ENCODE measurements around the gene TSPYL1. TPM values are rescaled to one million over a fixed set of nuclear protein-coding genes. Genes with fewer than 3 reads are reported as not detected.

The TSPYL1 gene
- total RNA-seq, 1 donor from 2014 or later: 41.1 TPM

DNA sequence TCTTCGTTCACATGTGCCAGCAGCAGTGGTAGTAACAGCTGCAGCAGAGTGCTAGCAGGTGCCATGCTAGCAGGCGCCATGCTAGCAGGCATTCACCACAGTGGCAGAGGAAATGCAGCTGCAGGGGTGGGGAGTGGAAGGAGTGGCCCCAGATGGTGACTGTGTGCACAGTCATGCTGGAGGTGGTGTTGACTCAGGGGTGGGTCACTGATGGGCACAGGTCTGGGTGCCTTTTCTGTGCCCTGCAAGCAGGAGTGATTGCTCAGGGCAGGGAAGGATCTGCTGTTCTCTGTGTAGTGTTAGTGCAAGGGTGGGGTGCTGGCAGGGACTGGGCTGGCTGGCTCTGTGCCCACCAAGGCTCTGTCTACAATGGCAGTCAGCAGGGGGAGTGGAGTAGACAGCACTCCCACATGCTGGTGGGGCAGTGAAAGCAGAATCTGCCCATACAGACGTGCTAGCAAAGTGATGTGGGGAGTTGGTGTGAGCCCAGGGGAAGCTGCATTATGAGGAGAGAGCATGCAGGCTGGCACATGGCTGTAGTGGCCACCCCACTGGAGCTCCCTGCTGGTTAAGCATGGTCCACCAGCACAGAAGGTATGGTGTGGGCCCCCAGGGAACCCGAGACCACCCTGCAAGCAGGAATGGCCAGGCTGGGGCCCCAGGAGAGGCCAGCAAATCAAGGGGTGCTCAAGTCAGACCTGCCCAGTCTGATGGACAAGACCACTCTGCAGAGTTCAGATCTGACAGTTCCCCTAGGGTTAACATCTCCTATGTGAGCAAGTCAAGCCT lies 14.5 kb downstream of the TSPYL1 start:
- intact Hi-C loops (cut with micrococcal nuclease): no loop called here

DNA sequence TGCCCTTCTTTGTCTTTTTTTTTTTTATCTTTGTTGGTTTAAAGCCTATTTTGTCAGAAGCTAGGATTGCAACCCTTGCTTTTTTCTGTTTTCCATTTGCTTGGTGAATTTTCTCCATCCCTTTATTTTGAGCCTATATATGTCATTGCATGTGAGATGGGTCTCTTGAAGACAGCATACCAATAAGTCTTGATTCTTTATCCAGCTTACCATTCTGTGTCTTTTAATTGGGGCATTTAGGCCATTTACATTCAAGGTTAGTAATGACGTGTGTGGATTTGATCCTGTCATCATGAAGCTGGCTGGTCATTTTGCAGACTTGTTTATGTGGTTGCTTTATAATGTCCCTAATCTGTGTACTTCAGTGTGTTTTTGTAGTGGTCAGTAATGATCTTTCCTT lies 16.4 kb downstream of the TSPYL1 start:
- intact Hi-C loops (cut with micrococcal nuclease): no loop called here

DNA sequence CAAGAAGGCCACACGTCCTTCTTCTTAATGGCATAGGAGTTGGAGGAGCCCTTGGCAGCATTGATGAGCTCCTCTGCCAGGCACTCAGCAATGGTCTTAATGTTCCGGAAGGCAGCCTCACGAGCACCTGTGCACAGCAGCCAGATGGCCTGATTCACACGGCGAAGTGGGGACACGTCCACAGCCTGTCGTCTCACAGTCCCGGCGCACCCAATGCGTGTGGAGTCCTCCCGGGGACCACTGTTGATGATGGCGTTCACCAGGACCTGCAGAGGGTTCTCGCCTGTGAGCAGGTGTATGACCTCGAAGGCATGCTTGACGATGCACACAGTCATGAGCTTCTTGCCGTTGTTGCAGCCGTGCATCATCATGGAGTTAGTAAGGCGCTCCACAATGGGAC lies 21.2 kb downstream of the TSPYL1 start:
- intact Hi-C loops (cut with micrococcal nuclease): loop anchor here (10.0 kb wide), 2 partner anchors 1346 to 1416 kb away; partner anchors contain the start of genes GOPC and NUS1

DNA sequence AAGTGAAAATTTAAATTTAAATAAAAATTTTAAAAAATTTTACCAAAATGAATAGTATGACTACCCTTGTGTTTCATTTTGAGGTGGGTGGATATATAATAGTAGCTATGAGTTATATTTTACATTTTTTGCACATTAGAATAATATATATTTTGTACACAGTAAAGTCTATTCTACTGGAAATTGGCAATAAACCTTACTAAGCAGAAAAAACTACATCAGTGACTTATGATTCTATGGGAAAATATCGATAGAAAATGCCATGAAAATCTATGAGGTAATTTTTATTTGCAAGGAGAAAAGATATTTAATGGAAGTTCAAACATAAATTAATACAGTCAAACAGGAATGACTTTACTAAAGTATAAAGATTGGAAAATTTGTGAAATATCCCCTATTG lies 23.0 kb downstream of the TSPYL1 start:
- intact Hi-C loops (cut with micrococcal nuclease): loop anchor here (10.0 kb wide), 2 partner anchors 1348 to 1418 kb away; partner anchors contain the start of genes GOPC and NUS1

DNA sequence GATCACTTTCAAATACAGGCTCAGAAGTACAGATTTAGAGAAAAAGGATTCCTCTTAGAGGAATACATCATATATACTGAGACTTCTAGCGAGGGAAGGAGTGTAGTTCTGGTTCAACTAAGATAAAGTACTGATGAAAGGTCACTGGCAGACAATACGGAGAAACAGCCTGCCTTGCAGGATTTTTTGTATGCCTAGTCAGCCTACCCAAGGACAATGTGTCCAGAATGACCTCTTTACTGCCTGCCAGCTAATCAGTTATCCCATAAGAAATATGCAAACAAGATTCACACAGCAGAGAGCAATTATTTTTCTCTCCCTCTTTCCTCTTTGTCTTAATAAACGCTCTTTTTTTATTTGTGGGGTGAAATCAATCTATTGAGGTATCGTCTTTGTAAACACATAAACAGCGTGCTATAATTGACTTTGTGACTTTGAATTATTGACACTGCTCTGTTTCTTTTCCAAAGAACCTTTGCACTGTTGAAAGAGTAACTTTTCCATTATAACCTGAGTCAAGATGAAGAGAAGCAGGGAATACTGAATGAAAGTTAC lies 24.4 kb downstream of the TSPYL1 start:
- intact Hi-C loops (cut with micrococcal nuclease): loop anchor here (2.0 to 10.0 kb wide), 4 partner anchors 13 to 1419 kb away; partner anchors contain the start of genes GOPC, NT5DC1 and NUS1

DNA sequence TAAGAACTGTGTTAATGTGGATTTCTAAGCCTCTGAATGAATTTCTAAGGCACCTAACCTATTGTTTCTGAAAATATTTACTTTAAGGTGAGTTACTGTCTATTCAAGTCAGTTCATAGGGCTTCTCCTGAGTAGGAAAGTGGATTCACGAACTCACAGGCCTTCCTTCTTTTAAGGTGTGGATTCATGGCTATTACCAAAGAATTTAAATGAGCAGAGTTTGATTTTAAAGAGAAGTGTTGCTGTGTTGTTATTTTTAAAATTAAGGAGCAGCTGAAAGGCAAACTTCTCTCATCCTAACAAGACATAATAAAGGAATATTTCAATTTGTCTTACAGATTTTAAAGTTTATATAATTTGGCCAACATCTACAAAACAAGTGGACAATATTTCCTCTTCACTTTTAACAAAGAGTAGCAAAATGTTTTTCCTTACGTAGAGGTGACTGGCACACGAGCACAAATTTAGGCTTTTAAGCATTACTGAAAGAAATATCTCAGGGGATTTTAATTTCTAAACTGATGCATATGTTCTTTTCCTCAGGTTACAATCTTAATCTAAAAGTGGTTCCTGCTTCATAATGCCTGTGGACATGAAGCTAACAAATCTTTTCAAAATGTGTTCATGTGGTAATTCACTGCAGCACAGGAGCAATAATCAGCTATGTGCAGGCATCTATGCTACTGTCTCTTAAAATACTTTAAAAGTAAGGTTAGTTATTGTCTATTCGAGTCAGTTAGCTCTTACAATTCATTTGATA lies 25.3 kb downstream of the TSPYL1 start:
- intact Hi-C loops (cut with micrococcal nuclease): loop anchor here (1.0 to 10.0 kb wide), 7 partner anchors 14 to 1420 kb away; partner anchors contain the start of genes GOPC, NT5DC1, NUS1 and RWDD1

DNA sequence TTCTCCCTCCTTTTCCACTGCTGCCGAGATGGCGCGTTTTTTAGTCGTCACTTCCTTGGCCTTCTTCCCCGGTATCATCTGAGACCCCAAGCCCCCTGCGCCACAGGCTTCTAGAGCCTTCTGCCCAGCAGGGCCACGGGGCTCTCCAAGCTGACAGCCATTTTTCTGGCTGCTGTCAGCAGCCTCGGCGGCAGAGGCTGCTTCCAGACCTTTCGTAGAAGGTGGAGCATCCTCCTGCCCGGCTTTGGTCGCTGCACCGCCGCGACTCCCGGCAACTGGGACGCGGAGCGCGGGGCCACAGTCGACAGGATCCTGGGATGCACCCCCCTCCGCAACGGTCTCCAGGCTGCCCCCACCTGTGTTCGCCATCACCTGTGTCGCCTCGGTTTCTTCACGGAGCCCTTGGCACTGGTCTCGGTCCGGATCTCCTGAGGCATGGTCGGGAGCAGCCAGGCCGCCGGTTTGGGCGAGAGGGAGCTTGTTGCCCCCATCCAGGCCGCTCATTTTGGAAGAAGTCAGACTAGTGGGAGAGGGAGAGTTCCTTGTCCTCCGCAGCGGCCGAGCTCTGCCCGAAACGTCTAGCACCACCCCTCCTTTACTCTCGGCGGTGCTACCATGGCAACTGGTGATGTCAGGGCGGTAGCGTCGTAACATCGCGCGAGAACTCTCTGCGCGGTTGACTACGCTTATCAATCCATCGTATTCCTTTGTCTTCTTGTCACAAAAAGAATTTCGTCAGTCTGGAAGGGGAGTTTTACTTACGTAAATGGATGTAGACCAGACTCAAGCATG lies 26.0 kb downstream of the TSPYL1 start, which contains the start of gene TSPYL4:
TSS of gene TSPYL4 (minus strand) at position 571 of the 792 bp plus-strand sequence. CDS start at position 504, 67 bp downstream.
- intact Hi-C loops (cut with micrococcal nuclease): loop anchor here (1.0 to 10.0 kb wide), 7 partner anchors 15 to 1421 kb away; partner anchors contain the start of genes GOPC, NT5DC1, NUS1 and RWDD1

DNA sequence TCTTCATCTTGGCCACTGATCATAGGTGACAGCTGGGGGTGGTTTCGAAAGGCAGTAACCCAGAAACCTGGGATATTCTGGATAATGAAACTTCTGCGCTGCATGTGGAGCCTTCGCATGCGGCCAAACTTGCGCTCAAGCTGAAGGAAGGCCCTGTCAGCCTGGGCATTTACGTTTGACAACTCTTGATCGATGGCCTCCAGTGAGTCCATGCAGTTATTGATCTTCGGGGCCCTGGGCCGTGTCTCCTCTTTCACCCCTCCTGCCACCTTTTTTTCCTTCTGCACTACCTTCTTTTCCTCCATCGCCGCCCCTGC lies 26.6 kb downstream of the TSPYL1 start:
- intact Hi-C loops (cut with micrococcal nuclease): loop anchor here (5.0 to 10.0 kb wide), 3 partner anchors 414 to 1422 kb away; partner anchors contain the start of genes GOPC, NUS1 and ZUP1

DNA sequence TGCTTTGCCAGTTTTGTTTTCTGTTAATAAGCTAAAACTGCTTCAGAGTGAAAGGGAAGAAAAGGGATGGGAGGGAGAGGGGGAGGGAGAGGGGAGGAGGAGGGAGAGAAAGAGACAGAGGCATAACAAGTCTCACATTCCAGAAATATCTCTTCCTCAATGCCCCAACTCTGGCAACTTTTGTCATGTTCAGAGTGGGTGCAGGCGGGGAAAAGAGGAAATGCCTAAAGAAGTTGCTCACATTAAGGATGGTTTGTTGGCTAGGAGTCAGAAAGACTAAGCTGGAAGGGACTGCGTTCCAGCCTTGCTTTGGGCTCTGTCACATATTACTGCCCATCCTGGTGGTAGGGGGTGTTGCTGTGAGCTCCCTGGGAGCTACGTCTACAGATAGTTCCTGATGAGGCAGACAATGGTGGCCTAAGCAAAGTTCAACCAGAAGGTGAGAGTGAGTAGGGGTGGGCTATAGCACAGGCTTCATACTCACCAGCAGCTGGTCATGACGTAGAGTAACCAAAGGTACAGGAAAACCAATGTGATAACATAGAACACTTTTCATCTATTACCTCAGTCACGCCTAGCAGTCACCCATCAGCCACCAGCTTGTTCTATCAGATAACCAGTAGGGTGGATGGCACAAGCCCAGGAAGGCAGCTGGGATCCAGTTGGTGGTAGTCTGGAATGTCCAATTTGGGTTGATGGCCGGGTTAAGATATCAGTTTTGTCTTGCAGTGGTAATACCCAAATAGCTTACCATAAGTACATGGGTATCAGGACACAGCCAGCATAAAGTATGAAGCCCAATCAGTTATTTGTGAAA lies 28.0 kb downstream of the TSPYL1 start:
- intact Hi-C loops (cut with micrococcal nuclease): loop anchor here (5.0 to 10.0 kb wide), 3 partner anchors 416 to 1423 kb away; partner anchors contain the start of genes GOPC, NUS1 and ZUP1

DNA sequence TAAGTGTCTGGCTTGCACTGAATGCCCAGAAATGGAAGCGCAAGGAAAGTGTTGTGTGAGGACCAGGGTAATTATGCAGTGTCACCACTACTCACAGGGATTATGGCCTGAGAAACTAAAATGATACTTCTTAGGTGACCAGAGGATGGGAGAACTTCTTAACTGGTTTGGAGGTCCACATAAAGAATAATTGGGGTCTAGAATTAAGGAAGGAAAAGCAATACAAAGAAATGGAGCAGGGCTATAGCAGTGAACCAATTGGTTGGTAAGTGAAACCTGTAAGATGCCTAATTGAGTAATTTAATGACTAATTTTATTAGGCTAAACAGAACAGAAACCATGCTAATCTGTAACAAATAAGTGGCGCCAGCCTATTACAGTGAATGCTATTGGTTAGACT lies 31.2 kb downstream of the TSPYL1 start:
- intact Hi-C loops (cut with micrococcal nuclease): no loop called here

DNA sequence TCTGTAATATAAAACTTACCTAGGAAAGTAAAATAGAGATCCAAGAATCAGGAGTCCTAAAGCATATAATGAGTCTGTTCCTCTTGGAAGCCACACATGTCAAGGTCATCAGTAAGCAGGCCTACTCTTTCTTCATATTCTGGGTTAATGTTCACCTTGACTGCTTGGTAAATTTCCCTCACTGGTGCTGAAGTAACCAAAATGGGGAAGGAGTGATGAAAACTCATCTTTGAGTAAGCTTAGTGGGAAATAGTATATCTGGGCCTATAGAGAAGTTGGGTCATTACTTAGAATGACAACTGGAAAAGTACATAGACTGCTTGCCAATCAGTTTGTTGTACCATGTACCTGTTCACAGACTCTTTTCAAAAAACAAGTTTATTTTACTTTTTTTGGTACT lies 32.4 kb downstream of the TSPYL1 start:
- intact Hi-C loops (cut with micrococcal nuclease): no loop called here

DNA sequence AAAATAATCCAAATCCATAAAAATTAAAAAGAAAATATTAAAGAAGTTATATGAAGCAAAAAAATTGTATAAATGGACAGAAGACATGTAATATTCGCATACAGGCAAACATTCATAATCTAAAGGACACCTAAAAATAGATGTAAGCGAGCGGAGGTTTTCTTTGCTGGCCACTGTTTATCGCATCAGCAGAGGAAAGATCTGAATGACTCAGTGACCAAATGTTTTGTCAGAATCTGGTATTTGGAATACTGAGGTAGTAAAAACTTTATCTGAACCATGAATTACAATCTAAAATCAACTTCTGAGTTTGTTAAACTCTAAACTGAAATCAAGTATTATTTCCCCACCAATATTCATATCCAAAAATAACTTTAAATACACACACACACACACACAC lies 33.6 kb downstream of the TSPYL1 start:
- intact Hi-C loops (cut with micrococcal nuclease): no loop called here

DNA sequence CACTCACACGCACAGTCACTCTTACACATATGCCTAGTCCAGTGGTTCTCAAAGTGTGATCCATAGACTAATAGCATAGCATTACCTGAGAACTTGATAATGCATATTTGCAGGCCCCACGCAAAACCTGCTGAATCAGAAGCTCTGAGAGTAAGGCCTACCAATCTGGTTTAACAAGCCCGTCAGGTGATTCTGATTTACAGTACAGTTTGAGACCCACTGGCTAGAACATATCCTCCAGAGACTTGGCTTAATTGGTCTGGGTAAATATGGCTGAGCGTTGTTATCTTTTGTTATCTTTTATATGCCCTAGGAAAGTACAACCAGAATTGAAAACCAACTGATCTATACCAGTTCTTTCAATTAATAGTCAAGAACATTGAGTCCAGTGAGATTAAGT lies 35.4 kb downstream of the TSPYL1 start:
- intact Hi-C loops (cut with micrococcal nuclease): no loop called here

DNA sequence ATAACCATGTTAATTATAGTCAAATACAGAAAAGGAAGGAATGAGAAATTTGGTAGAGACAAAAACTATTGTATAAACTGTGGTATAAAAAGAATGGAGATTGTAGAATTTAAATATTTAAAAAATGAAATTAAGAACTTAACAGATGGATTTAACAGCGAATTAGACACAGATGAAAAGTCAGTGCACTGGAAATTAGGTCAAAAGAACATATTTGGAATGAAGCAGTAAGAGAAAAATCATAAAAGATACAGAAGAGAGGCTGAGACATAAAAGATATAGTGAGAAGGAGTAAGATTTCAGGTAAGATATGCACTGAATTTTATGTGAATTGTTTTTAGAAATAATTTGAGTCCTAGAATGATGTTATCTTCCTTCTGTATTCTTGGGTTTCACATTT lies 39.9 kb downstream of the TSPYL1 start:
- intact Hi-C loops (cut with micrococcal nuclease): no loop called here

DNA sequence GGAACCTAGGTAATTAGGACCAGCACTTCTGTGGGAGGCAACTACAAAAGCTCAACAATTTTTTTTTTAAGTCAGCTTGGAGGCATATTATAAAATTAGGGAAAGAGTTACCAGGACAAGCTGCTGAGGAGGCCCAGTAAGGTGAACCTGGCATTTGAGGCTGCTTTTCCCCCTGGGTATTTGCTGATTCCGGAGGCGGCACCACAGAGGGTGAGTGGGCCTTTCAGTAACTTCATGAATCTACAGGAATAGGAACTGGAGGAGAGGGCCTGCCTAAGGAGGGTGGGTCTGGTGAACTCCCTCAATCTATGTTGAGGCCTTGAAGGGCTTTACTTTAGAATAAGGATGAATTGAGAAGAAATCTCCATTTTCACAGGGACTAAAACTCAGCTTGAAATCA lies 40.5 kb downstream of the TSPYL1 start:
- intact Hi-C loops (cut with micrococcal nuclease): no loop called here

DNA sequence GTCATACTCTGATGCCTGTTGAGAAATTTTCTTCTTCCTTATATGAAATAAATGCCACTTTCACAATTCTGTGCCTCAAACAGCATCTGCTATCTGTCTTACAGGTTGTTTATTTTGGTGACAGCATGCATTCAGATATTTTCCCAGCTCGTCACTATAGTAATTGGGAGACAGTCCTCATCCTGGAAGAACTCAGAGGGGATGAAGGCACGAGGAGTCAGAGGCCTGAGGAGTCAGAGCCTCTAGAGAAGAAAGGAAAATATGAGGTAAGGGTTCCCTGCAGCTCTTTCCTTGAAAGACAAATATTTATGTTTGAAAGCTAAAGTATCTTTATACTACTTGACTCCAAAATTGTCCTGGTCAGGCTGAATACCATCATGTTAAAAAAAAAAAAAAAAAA lies 41.6 kb downstream of the TSPYL1 start:
- intact Hi-C loops (cut with micrococcal nuclease): no loop called here

DNA sequence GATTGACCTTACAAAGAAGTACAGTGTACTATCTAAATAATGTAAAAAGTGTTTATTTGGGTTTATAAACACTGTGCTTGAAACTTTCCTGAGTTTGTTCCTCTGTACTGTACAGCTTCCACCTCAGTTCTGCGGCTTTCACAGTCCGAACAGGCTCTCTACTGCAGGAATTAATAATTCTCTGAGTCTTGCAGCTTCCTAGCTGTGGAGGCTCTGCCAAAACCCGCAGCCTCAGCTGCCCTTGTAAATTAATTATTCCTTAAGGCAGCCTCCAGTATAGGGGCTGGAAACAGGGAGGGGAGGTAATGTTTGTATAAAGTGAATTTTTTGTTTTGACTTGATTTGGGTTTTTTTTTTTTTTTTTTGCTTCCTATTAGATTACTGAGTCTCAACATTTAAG lies 45.0 kb downstream of the TSPYL1 start:
- intact Hi-C loops (cut with micrococcal nuclease): no loop called here

DNA sequence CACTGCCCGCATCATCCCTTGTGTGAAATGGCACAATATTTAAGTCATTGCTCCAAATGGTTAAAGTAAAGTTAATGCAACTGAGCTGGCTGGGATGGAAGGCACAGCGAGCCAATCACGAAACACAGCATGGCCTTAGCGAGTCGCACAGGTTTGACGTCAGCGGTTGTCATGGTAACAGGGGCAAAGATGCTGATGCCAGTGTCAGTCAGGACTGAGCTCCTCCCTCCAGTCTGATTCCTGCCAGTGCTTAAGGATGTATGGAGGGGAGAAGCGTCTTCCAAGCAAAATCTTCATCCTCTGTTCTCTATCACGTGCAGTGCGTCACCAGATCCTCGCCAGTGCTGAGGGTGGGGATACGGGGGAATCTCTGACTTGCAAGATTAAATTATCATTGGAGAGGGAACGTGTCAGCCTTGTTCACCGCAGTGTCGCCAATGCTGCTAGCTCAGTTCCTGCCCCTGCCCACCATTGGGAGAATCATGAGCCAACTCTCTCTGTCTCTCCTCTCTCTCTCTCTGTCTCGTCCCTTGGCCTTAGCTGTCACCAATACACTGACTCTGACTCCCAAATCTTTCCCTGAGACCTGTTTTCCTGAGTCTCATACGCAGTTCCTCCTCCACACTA lies 50.3 kb downstream of the TSPYL1 start:
- intact Hi-C loops (cut with micrococcal nuclease): no loop called here
